GM21576 (cell line): ENCODE data around the gene GID8.
"Not testable (repeated sequence)": the region's sequence is repeated elsewhere in the genome, so short reads cannot be mapped to it uniquely, and the experiment has no call there.

Experiments
- ATAC-seq: cut with Tn5 transposase; IDR thresholded peaks from one replicate; pipeline ENCODE4 v1.9.1; 2021; ENCODE audit warnings: mild to moderate bottlenecking, moderate library complexity; ENCODE audit not compliant: unreplicated experiment

Gene GID8

GRCh38 chr20:62956387-62957135 lies 18.6 kb downstream of the GID8 start:
- no peak for ATAC-seq

GRCh38 chr20:62957136-62958117 lies 19.5 kb downstream of the GID8 start:
- no peak for ATAC-seq

- no peak for ATAC-seq
These were observed 20.6 kb downstream of the GID8 start for GRCh38 chr20:62958388-62959100.

GRCh38 chr20:62959101-62959971 lies 21.4 kb downstream of the GID8 start:
- ATAC-seq = no peak

- ATAC-seq = no peak
These were observed 22.1 kb downstream of the GID8 start for GRCh38 chr20:62959998-62960436.

GRCh38 chr20:62960446-62961309 lies 22.7 kb downstream of the GID8 start:
- ATAC-seq = not testable (repeated sequence)

GRCh38 chr20:62961310-62961783 lies 23.4 kb downstream of the GID8 start:
- no peak for ATAC-seq

- ATAC-seq = no peak
These were observed 23.9 kb downstream of the GID8 start for GRCh38 chr20:62961799-62962198.

GRCh38 chr20:62962221-62962879 lies 24.4 kb downstream of the GID8 start:
- ATAC-seq = no peak

- ATAC-seq = no peak
These were observed 25.1 kb downstream of the GID8 start for GRCh38 chr20:62962891-62963613.

- ATAC-seq = no peak
These were observed 25.9 kb downstream of the GID8 start for GRCh38 chr20:62963614-62964397.

GRCh38 chr20:62964700-62965099 lies 26.8 kb downstream of the GID8 start:
- ATAC-seq = no peak

- ATAC-seq = no peak
These were observed 27.4 kb downstream of the GID8 start for GRCh38 chr20:62965363-62965771.

GRCh38 chr20:62966212-62967148 lies 28.5 kb downstream of the GID8 start:
- no peak for ATAC-seq

GRCh38 chr20:62967149-62967501 lies 29.2 kb downstream of the GID8 start:
- ATAC-seq = no peak
